ENCODE data around the gene WDHD1.
A peak's percentile ranks its signal among the peaks of the same experiment; 100 is the strongest.
"Not testable (repeated sequence)": the region's sequence is repeated elsewhere in the genome, so short reads cannot be mapped to it uniquely, and the experiment has no call there.

The WDHD1 gene

GRCh38 chr14:55052269-55052930, 25.5 kb upstream of the WDHD1 start:
- H3K9me3 Mint-ChIP-seq, result no peaks in the 10 kb centered on the region
- peaks cover 14% of the 10 kb centered on the region for H3K36me3 Mint-ChIP-seq
- peak overlapping the region; percentile 88 for H3K4me3 Mint-ChIP-seq
- H3K4me1 Mint-ChIP-seq, result peaks cover 47% of the 10 kb centered on the region
- peak overlapping the region; percentile 82 for H3K27ac Mint-ChIP-seq
- H3K27me3 Mint-ChIP-seq, result no peaks in the 10 kb centered on the region

GRCh38 chr14:55051423-55052268, 24.7 kb upstream of the WDHD1 start, which contains the start of gene MAPK1IP1L:
MAPK1IP1L (plus strand) TSS chr14:55051647; CDS start chr14:55061684, 10,037 bp downstream.
- Mint-ChIP-seq H3K4me3 (peak within 1 kb of the TSS; percentile 88), H3K4me1 (peaks cover 45% of the 10 kb centered on the region), H3K36me3 (peaks cover 14% of the 10 kb centered on the region), H3K27ac (peak within 1 kb of the TSS; percentile 93), H3K27me3 (no peaks in the 10 kb centered on the region), H3K9me3 (no peaks in the 10 kb centered on the region)

- H3K27me3 Mint-ChIP-seq, result no peaks in the 10 kb centered on the region
- peak overlapping the region; percentile 87 for H3K4me3 Mint-ChIP-seq
- H3K27ac Mint-ChIP-seq, result peak overlapping the region; percentile 93
- peaks cover 40% of the 10 kb centered on the region for H3K4me1 Mint-ChIP-seq
- H3K36me3 Mint-ChIP-seq, result peaks cover 14% of the 10 kb centered on the region
- no peaks in the 10 kb centered on the region for H3K9me3 Mint-ChIP-seq
Measured at GRCh38 chr14:55051165-55051422, 24.2 kb upstream of the WDHD1 start.

- H3K27me3 Mint-ChIP-seq, result no peaks in the 10 kb centered on the region
- peaks cover 9% of the 10 kb centered on the region for H3K36me3 Mint-ChIP-seq
- H3K4me1 Mint-ChIP-seq, result peaks cover 36% of the 10 kb centered on the region
- H3K9me3 Mint-ChIP-seq, result no peaks in the 10 kb centered on the region
- no peak overlapping the region for H3K27ac Mint-ChIP-seq
- H3K4me3 Mint-ChIP-seq, result no peak overlapping the region
Measured at GRCh38 chr14:55048900-55049436, 22.1 kb upstream of the WDHD1 start.

GRCh38 chr14:55047301-55048053, 20.6 kb upstream of the WDHD1 start:
- Mint-ChIP-seq H3K27me3 (no peaks in the 10 kb centered on the region), H3K4me3 (no peak overlapping the region), H3K9me3 (no peaks in the 10 kb centered on the region), H3K27ac (no peak overlapping the region), H3K4me1 (peaks cover 25% of the 10 kb centered on the region), H3K36me3 (peaks cover 10% of the 10 kb centered on the region)

- H3K4me3 Mint-ChIP-seq, result peak overlapping the region; percentile 42
Measured at GRCh38 chr14:55045087-55045486, 18.2 kb upstream of the WDHD1 start.

GRCh38 chr14:55043528-55043927, 16.6 kb upstream of the WDHD1 start:
- Mint-ChIP-seq H3K27ac (no peak overlapping the region), H3K36me3 (peaks cover 10% of the 10 kb centered on the region), H3K9me3 (no peaks in the 10 kb centered on the region), H3K4me3 (no peak overlapping the region), H3K27me3 (no peaks in the 10 kb centered on the region), H3K4me1 (peaks cover 22% of the 10 kb centered on the region)

More at GRCh38 chr14:55045087-55045486, 18.2 kb upstream of the WDHD1 start:
- Mint-ChIP-seq H3K27ac (peak overlapping the region; percentile 78), H3K36me3 (peaks cover 10% of the 10 kb centered on the region), H3K4me1 (peaks cover 15% of the 10 kb centered on the region), H3K9me3 (no peaks in the 10 kb centered on the region), H3K27me3 (no peaks in the 10 kb centered on the region)

GRCh38 chr14:55038708-55039107, 11.8 kb upstream of the WDHD1 start:
- Mint-ChIP-seq H3K36me3 (peaks cover 21% of the 10 kb centered on the region), H3K4me1 (peaks cover 15% of the 10 kb centered on the region), H3K27me3 (no peaks in the 10 kb centered on the region), H3K9me3 (no peaks in the 10 kb centered on the region), H3K27ac (no peak overlapping the region), H3K4me3 (no peak overlapping the region)

GRCh38 chr14:55037995-55038394, 11.1 kb upstream of the WDHD1 start:
- not testable (repeated sequence) for H3K27me3 Mint-ChIP-seq, H3K9me3 Mint-ChIP-seq, H3K4me3 Mint-ChIP-seq, H3K27ac Mint-ChIP-seq
- H3K4me1 Mint-ChIP-seq, result peaks cover 15% of the 10 kb centered on the region
- H3K36me3 Mint-ChIP-seq, result peaks cover 19% of the 10 kb centered on the region

- Mint-ChIP-seq H3K4me3 (peak overlapping the region; percentile 23), H3K4me1 (peaks cover 38% of the 10 kb centered on the region), H3K36me3 (peaks cover 11% of the 10 kb centered on the region), H3K27ac (no peak overlapping the region), H3K9me3 (no peaks in the 10 kb centered on the region), H3K27me3 (no peaks in the 10 kb centered on the region)
Measured at GRCh38 chr14:55031190-55031589, 4.3 kb upstream of the WDHD1 start.

- H3K4me3 Mint-ChIP-seq, result peak overlapping the region; percentile 94
- no peaks in the 10 kb centered on the region for H3K27me3 Mint-ChIP-seq
- H3K27ac Mint-ChIP-seq, result peak overlapping the region; percentile 32
- peaks cover 5% of the 10 kb centered on the region for H3K36me3 Mint-ChIP-seq
- peaks cover 48% of the 10 kb centered on the region for H3K4me1 Mint-ChIP-seq
- no peaks in the 10 kb centered on the region for H3K9me3 Mint-ChIP-seq
Measured at GRCh38 chr14:55028476-55028875, 1.6 kb upstream of the WDHD1 start.

GRCh38 chr14:55028066-55028465, 1.2 kb upstream of the WDHD1 start:
- peak overlapping the region; percentile 94 for H3K4me3 Mint-ChIP-seq
- H3K27me3 Mint-ChIP-seq, result no peaks in the 10 kb centered on the region
- H3K36me3 Mint-ChIP-seq, result peaks cover 3% of the 10 kb centered on the region
- H3K27ac Mint-ChIP-seq, result peak overlapping the region; percentile 95
- no peaks in the 10 kb centered on the region for H3K9me3 Mint-ChIP-seq
- peaks cover 48% of the 10 kb centered on the region for H3K4me1 Mint-ChIP-seq

- peak overlapping the region; percentile 95 for H3K27ac Mint-ChIP-seq
- peaks cover 52% of the 10 kb centered on the region for H3K4me1 Mint-ChIP-seq
- H3K36me3 Mint-ChIP-seq, result peaks cover 3% of the 10 kb centered on the region
- no peaks in the 10 kb centered on the region for H3K27me3 Mint-ChIP-seq
- H3K9me3 Mint-ChIP-seq, result no peaks in the 10 kb centered on the region
- peak overlapping the region; percentile 94 for H3K4me3 Mint-ChIP-seq
Measured at GRCh38 chr14:55026441-55026792, 482 bp downstream of the WDHD1 start.

- Mint-ChIP-seq H3K4me3 (peak overlapping the region; percentile 94), H3K27ac (peak overlapping the region; percentile 10), H3K36me3 (peaks cover 1% of the 10 kb centered on the region), H3K27me3 (no peaks in the 10 kb centered on the region), H3K4me1 (peaks cover 52% of the 10 kb centered on the region), H3K9me3 (no peaks in the 10 kb centered on the region)
Measured at GRCh38 chr14:55025948-55026347, 951 bp downstream of the WDHD1 start.

GRCh38 chr14:55024365-55024764, 2.5 kb downstream of the WDHD1 start:
- H3K27me3 Mint-ChIP-seq, H3K4me3 Mint-ChIP-seq, H3K9me3 Mint-ChIP-seq, H3K27ac Mint-ChIP-seq, H3K36me3 Mint-ChIP-seq: not testable (repeated sequence)
- H3K4me1 Mint-ChIP-seq, result peaks cover 50% of the 10 kb centered on the region
